A673 (cell line): ENCODE measurements around the gene CDCP2.

Experiments
- CTCF ChIP-seq: fragments of 300-800, 200-600 bp; sonication (generic); conservative IDR thresholded peaks from 2 replicates; pipeline ENCODE4 v1.5.1; 2017; ENCODE audit warnings: low read depth, mild to moderate bottlenecking, antibody characterized with exemption, low read length, moderate library complexity, mixed read lengths
- EZH2 ChIP-seq: fragments of 200-600 bp; sonication (generic); IDR thresholded peaks from 2 replicates; pipeline ENCODE4 v1.6.1; 2017; ENCODE audit warnings: borderline replicate concordance, low read depth, mild to moderate bottlenecking, mixed read lengths, antibody characterized with exemption, low read length; ENCODE audit not compliant: poor library complexity, severe bottlenecking

DNA sequence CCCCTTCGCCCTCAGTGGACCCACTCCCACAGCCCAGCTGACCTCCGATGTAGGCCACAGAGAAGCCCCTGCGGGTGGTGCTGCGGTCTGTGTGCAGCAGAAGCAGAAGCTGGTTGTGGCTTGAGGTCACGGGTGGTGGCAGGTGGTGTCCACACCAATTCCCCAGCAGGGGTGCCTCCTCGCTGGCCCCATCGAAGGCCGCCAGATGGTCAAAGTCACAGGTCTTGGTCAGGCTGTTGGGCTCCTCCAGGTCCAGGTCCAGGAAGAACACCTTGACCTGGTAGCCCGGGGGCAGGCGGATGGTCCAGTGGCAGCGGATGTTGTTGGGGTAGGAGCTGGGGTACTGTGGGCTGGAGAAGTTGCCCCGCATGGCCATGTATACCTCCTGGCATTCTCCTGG lies 13.1 kb downstream of the CDCP2 start:
- TF ChIP-seq CTCF (no peak), EZH2 (no peak)
